CD4-positive, alpha-beta T cell treated with Interleukin-17A for 1 hour (primary cell): ENCODE data around the gene DCST2.

Source experiments
- DNase-seq: peaks from one replicate; pipeline ENCODE4 v3.0.0-alpha.2; 2020

The DCST2 gene

DNA sequence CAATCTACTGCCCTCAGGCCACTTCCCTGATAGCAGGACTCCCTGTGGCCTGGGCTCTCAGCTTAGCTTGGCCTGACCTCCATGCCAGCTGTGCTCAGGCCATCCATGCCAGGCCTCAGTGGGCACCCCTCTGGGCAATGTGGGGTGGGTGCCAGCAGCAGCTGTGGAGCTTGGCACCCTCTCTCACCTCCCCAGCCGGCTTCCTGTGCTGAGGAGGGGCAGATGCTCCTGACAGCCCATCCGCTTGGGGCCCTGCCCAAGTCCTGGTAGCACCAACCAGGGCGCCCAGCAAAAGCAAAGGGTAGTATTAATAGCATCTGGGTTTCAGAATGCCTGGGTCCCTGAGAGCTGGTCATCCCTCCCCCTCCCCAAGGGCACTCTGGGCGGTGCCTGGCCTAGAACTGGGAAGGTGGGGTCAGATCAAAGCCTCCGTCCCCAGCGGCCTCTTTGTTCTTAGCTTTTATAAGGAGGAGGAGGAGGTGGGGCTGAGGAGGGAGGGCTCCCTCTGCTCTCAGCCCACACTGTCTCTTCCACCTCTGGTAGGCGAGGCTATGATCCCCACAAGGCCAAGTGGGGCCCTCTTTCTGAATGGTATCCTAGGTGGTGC is 36.1 kb upstream of the DCST2 start:
- DNase-seq = no peak

DNA sequence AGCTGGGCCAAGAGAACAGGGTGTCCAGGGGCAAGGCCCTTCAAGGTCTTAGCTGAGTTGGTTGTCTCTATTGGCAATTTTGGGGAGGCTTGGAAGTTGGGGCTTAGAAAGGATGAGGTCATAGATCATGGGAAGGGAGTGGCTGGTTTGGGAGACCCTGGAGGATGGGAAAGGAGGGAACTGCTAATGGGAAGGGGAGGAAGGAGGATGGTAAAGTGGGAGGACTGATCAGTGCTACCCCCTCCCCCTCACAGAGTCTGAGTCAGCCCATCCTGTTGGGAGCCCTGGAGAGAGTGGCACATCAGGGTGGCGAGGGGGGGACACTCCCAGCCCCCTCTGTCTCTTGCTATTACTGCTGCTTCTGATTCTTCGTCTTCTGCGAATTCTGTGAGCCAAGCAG is 35.0 kb upstream of the DCST2 start:
- DNase-seq = no peak

DNA sequence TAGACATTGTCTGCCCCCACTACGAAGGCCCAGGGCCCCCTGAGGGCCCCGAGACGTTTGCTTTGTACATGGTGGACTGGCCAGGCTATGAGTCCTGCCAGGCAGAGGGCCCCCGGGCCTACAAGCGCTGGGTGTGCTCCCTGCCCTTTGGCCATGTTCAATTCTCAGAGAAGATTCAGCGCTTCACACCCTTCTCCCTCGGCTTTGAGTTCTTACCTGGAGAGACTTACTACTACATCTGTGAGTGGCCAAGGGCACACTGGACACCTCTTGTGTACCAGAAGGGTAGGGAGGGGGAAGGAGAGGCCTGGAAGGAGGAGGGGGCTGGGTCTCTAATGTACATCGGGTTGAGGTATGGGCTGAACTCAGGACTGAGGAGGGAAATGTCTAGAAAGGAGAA is 33.2 kb upstream of the DCST2 start:
- DNase-seq = no peak

DNA sequence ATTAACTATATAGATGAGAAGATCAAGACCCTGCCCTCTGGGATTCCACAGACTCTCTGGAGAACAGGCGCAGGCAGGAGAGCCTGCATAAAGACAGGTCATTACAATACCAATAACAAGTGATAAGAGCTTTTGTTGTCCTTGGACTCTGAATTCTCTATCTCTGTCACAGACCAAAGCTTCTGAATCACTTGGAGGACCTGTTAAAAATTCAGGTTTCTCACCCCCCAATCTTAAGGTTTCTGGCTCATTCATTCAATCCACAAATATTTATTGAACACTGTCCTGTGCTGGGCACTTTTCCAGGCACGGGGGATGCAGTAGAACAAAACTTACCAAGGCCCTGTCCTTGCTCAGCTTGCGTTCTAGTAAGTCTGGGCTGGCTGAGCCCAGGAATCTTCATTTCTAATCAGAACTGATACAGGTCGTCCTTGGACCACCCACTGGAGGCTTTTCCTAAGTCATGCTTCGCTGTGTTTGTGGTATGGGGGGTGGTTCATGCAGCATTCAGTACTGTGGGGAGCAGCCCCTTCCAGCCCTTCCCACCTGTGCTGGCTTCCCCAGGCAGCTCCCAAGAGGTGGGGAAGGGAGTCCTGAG is 31.4 kb upstream of the DCST2 start:
- no peak for DNase-seq

DNA sequence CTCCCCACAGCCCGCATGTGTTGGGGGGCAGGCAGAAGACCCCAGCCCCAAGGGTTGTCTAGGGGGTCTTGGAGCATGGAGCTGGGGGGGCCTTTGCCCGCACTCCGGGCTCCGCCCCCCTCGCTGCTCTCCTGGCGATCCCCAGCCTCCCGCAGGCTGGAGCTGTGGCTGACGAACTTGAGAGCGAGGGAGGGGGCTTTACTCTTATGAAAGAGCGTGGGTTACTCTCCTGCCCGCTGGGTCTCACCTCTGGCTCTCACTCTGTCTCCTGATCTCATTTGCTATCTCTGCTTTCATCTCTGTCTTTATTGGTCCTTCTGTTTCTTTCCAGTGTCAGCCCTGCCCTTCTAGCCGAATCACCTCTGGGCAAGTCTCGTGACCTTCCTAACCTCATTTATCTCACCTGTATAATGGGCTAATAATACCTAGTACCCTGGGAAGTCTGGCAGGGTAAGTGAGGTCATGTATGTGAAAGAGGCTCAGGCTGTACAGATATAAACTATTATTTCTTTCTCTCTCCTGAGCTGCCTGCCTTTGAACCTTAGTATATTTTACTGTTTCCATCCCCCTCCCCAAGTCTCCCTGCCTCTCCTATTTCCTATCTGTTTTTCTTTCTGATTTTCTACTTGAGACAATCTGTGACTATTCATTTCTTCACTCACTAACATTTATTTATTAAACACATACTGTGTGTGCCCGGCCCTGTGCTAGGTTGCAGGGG is 30.7 kb upstream of the DCST2 start:
- DNase-seq = peak; percentile 50

DNA sequence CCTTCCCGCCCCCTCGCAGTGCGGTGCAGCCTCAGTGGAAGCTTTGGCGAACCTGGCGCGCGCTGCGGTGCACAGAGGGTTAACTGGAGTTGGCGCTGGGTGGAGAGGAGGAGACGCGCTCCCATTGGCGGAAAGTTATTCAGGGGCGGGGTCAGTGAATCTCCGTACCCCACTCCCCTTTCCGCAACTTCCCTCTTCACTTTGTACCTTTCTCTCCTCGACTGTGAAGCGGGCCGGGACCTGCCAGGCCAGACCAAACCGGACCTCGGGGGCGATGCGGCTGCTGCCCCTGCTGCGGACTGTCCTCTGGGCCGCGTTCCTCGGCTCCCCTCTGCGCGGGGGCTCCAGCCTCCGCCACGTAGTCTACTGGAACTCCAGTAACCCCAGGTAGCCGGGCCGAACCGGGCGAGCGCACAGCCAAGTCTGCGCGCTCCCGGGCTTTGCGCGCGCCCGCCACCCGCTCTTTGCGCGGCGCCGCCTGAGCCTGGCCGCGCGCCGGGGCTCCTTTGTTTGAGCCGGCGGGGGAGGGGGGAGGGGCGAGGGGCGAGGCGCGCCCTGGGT is 30.0 kb upstream of the DCST2 start, which contains the start of gene EFNA4:
Gene EFNA4, plus strand, starts transcription at position 191 of the 561 bp plus-strand sequence. Its CDS starts 84 bp downstream, at position 275.
- DNase-seq = peak; percentile 89

DNA sequence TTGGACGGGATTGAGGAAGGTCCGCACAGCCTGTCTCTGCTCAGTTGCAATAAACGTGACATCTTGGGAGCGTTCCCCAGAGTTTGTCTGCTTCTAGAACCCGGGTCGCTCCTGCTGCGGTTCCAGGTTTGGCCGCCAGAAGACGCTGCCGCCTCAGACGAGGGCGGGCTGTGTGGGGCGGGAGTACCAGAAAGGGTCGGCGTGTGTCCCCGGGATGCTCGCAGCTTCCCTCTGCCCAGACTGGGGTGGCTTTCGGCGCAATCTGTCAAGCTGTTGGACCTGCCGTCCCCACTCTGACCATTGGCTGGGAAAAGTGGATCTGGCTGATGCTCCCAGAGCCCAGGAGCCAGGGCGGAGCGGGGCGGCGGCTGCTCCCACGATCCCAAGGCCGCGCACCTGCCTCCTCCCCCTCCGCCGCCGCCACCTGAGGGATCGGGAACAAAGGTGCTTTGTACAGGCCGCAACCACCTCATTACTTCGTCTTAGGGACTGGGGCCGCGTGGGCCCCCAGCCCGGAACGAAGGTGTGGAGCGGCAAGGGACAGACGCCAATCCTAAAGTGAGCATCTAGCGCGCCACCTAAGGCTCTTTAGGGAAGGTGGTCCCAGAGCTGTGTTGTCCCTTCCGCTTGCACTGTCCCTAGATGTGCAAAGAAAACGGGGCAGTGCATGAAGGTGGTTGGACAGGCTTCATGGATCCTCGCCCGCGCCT is 29.3 kb upstream of the DCST2 start:
- DNase-seq = peak; percentile 79

DNA sequence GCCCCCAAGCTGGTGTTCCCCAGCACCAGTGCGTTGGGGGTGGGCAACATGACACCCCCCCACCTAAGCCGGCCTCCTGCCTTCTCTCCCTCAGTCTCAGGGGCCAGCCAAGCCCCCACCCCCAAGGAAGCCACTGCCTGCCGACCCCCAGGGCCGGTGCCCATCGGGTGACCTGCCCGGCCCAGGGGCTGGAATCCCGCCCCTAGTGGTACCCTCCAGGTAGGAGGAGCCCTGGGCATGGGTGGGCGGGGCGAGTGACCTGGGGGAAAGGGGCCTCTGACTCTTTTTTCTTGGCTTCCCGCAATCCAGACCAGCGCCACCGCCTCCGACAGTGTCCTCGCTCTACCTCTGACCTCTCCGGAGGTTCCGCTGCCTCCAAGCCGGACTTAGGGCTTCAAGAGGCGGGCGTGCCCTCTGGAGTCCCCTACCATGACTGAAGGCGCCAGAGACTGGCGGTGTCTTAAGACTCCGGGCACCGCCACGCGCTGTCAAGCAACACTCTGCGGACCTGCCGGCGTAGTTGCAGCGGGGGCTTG is 28.6 kb upstream of the DCST2 start:
- DNase-seq = no peak

DNA sequence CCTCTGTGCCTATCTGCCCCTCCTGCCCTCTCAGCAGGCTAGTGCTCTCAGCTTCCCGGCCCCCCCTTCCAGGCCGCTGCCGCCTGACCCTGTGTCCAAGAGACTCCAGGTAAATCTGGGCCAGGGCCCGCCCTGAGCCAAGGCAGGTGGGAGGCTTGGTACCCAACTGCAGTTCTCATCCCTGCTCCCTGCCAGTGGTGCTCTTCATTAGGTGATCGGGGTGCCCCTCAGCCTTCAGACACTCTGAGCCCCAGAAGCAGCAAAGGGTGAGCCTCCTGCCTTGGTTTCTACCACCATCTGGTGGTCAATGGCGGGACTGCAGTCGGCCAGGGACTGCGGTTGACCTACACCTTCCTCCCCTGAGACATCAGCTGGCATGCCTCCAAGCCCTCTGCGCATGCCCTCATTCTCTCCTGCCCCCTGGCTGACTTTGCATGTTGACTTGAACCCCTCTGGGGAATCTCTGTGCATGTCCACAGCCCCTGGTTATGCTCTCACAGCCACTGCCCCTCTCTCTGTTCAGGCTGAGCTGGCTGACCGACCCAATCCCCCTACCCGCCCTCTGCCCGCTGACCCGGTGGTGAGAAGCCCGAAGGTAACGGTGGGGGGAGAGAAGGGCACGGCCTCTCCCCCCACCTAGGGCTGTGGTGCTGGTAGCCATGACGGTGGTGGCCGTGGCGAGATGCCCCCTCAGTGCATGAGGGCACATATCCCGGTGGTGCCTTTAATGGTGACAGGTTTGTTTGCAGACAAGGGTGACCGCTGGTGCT is 28.0 kb upstream of the DCST2 start:
- peak; percentile 96 for DNase-seq

DNA sequence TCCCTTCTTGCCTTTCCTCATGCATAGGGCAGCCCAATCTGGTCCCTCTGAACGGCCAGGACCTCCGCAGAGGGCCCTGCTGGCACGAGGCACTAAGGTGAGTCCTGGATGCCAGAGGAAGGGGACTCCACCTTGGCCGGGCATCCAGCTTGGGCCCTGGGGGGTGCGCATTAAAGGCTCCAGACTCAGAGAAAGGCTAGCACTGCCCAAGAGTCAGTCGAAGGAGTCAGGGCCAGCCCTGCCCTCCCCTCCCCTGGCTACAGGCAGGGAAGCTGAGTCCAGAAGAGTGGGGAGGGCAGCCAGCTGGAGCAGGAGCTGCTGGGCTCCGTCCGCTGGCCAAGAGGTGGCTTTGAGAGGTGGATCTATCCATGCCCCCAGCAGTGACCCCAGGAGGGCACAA is 27.2 kb upstream of the DCST2 start:
- DNase-seq = no peak

DNA sequence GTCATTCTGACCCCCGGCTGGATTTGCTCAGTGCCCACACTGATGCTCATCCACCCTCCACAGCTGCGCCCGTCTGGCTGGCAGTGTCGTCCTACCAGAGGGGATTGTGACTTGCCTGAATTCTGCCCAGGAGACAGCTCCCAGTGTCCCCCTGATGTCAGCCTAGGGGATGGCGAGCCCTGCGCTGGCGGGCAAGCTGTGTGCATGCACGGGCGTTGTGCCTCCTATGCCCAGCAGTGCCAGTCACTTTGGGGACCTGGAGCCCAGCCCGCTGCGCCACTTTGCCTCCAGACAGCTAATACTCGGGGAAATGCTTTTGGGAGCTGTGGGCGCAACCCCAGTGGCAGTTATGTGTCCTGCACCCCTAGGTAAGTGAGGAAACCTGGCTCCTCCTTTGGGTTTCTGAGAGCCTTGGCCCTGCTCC is 24.2 kb upstream of the DCST2 start:
- no peak for DNase-seq

DNA sequence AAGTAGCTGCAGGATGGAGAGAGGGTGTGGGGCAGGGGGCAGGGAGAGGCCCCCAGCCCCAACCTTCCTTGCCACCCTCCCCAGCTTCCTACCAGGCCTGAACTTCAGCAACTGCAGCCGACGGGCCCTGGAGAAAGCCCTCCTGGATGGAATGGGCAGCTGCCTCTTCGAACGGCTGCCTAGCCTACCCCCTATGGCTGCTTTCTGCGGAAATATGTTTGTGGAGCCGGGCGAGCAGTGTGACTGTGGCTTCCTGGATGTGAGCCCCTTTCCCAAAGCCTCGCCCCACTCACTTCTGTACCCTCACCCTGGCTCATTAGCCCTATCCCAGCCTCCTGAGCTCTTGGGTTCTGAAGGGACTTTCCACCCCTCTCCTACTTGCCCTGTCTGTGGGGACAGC is 23.5 kb upstream of the DCST2 start:
- DNase-seq = no peak

DNA sequence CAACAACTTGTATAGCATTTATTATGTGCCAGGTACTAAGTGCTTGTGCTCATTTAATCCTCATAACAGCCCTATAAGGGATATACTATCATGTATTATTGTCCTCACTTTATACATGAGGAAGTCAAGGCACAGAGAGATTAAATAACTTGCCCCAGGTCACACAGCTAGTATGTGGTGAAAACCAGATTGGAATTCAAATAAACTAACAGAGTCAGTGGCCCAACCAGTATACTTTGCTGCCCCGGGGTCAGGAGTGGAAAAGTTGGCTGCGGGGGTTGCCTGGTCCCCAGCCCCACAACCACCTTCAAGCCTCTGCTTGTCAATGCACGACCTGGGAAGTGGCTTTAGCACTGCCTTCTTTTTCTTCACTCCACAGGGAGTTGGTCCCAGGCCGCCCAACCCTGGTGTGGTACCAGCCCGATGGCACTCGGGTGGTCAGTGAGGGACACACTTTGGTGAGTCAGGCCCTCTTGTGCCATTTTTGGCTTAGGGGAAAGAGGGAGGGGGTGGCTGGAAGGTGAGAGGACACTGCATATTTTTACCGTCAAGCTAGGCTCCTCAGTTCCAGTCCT is 20.0 kb upstream of the DCST2 start:
- no peak for DNase-seq

DNA sequence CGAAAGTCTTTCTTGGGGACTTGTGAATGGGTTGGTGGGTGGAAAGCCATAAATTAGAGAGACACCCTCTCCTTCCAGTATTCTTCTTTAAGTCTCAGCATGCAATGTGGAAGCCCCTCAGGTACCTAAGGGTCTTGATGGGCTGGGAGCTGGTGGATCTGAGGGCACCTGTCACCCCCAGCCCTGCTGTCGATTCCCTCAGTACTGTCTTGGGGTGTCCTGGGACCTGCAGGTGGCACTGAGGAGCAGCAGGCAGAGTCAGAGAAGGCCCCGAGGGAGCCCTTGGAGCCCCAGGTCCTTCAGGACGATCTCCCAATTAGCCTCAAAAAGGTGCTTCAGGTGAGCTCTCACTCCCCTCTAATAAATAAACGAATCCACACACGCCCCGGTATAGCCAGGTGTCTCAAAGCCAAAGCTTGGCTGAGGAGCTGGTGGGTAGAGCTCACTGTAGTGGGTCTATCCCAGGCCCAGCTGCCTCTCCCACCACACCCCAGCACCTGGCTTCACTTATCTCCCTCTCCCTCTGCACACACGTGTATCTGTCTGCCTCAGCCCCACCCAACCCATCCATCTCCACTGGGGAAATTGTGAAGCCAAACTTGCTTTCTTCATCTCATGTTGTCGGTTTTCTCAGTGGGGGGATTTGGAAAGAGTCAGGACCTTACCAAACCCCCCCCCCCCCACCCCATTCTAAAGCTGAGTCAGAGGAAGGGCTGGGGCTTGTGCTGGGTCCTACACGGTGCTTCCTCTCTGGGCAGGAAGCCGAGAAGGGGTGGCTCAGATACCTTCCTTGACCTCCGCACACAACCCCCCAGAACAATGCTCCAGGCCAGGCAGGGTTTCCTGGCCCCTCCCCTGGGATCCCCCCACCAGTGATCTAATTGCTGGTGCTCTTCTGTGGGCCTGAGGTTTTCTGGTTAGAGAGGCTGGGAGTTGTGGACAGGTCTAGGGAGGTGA is 19.1 kb upstream of the DCST2 start:
- no peak for DNase-seq

DNA sequence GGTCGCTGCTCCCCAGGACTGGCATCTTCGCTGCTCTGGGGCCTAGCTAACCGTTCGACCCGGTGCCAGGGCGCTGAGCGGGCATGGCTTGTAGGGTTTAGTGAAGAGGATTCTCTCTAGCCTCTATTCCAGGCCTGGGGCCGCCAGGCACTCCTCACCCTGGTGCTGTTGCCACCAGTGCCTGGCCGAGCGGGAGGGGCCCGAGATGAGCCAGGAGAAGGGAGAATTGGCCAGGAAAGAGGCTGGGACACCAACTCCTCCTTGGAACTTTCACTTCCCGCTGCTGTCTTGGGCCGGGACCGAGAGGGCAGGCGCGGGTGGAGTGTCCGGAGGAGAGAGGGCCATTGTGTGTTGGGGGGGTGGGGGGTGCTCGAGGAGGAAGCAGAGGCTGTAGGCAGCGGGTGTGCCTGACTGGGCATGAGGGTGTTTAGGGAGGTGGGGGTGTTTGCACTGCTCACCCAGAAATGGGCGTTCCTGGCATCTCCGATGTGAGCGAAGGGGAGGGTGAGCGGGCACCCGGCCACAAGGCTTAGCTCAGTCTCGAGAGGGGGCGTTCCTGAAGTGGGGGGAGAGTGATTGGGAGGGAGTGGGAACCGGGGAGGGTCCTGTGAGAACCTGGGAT is 18.3 kb upstream of the DCST2 start:
- DNase-seq = peak; percentile 61

DNA sequence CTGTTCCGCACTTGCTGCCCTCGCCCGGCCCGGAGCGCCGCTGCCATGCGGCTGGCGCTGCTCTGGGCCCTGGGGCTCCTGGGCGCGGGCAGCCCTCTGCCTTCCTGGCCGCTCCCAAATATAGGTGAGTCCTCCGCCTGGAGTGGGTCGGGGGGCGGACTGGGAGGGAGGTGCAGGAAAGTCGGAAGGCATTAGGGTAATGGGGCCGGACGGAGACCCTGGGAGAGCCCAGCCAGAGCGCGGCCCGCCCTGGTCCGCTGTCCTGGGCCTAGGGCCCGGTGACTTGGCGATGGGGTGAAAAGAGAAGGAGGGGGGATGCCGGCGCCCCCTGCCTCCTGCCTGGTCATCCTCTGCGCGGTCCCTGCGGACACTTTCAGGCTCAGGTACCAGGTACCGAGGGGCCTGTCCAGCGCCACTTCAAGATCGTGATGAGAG is 17.8 kb upstream of the DCST2 start:
- no peak for DNase-seq

DNA sequence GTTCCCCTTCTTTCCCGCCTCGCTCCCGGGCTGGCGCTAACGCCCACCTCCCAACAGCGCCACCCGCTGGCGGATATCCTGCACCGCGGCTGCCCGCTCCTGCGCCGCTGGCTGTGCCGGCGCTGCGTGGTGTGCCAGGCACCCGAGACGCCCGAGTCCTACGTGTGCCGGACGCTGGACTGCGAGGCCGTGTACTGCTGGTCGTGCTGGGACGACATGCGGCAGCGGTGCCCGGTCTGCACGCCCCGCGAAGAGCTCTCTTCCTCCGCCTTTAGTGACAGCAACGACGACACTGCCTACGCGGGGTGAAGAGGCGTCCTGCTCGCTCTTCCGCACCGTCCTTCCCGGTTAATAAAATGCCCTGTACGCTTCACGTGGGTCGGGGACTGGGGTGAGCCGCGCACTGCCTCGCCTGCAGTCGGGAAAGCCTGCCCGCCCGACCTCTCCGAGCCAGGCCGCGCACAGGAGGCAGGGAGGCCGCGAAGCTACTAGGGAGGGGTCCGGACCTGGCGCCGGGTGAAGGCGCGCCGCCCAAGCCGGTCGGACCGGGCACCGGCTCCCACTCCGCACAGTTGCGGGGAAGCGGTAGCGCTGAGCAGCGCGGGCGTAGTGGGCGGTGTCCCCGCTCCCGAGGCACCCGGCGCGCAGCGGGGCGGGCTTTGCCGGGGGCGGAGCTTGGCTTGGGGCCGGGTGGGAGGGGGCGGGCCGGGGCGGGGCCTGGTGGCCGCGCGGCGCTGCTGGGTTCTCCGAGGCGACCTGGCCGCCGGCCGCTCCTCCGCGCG is 17.2 kb upstream of the DCST2 start, which contains the start of gene ADAM15:
Gene ADAM15, plus strand, starts transcription at position 757 of the 782 bp plus-strand sequence. CDS start 71 bp downstream, outside the sequence.
- peak; percentile 86 for DNase-seq

DNA sequence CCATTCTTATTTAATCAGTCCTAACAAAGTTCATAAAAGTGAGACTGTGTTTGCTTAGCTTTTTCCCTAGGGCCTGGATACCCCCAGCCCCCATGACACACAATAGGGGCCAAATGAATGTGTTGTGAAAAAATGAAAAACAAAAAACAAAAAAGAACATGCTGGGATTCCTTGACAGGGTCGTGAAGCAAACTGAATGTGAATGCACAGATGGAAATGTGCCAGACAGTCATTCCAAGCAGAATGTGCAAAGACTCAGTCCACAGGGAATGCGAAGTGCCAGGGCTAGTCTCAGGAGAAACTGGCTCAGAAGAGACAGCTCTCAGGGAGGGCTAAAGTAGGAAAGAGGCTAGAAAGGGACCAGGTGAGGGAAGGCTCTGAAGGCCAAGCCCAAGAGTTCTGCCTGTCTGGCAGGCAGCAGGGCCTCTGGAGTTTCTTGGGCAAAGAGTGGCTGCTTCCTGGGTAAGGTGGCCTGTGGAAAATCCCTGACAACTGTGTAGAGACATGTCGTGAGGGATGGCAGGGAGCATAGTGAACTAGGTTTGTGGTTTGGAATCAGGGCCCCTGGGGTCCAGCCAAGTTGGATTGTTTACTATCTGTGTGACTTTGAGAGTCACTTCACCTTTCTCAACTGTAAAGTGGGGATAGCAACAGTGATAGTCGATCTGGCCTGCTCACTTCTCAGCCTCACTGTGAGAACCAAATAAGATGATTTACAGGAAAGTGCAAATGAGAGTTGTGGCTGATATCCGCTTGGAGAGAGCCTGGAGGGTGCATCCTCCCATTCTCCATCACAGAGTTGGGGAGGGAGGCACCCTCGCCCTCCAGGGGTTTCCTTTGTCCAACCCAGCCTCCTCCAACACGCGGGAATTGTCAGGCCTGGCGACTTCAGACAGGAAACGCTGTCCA is 16.3 kb upstream of the DCST2 start:
- no peak for DNase-seq
